SK-N-SH treated with all-trans-retinoic acid at 6 μM for 48 hours (cell line): ENCODE data around the gene PNPO.

Experiments
- ESRRG ChIP-seq: fragments of 250-450 bp; sonication (Bioruptor Pico); IDR thresholded peaks from 2 replicates; pipeline ENCODE4 v1.6.1; 2021; ENCODE audit warnings: mild to moderate bottlenecking
- TCF4 ChIP-seq: fragments of 250-450 bp; sonication (Bioruptor Pico); IDR thresholded peaks from 2 replicates; pipeline ENCODE4 v1.8.0; 2021; ENCODE audit warnings: mild to moderate bottlenecking, moderate library complexity, borderline replicate concordance
- ZNF70 ChIP-seq: fragments of 450-650 bp; formaldehyde crosslinking; IDR thresholded peaks from 2 replicates; pipeline ENCODE4 v1.5.0; 2020; ENCODE audit warnings: mild to moderate bottlenecking, moderate library complexity

DNA sequence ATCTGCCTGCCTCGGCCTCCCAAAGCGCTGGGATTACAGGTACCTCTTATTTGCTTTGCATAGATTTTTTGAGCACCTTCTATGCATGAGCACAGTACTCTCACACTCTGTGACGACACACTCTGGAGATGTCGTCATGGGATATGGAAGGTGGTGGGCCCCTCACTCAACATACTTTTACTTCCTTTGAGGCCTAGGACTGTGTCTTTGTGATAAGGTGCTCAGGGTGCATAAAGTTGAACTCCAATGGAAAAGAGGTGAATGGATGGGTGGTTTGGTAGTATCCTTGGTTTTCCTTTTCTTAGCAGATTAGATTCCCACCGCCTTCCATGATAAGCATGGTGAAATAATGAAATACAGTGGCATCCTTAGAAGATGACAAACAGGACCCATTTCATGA, 23.5 kb downstream of the PNPO start:
- TF ChIP-seq ESRRG (CRISPR knock-in tag) (no peak), ZNF70 (CRISPR knock-in tag) (no peak), TCF4 (CRISPR knock-in tag) (no peak)
